GM12891 (cell line): ENCODE results near the gene ZXDA.

Experiments
- PAX5 ChIP-seq: IDR thresholded peaks from 2 replicates; pipeline ENCODE4 v1.6.1; 2011; ENCODE audit warnings: low read length, moderate library complexity, mild to moderate bottlenecking; ENCODE audit not compliant: insufficient read depth, severe bottlenecking
- POLR2A ChIP-seq: IDR thresholded peaks from 2 replicates; pipeline ENCODE4 v1.6.1; 2011; ENCODE audit warnings: low read depth, low read length, control low read depth
- POLR2AphosphoS5 ChIP-seq: IDR thresholded peaks from 2 replicates; pipeline ENCODE4 v1.6.1; 2011; ENCODE audit warnings: low read depth, low read length, control low read depth
- POU2F2 ChIP-seq: IDR thresholded peaks from 2 replicates; pipeline ENCODE4 v1.6.1; 2011; ENCODE audit warnings: low read depth, mild to moderate bottlenecking, control low read depth, low read length, moderate library complexity
- SPI1 ChIP-seq: IDR thresholded peaks from 2 replicates; pipeline ENCODE4 v1.6.1; 2011; ENCODE audit warnings: low read depth, low read length, control low read depth
- TAF1 ChIP-seq: IDR thresholded peaks from 2 replicates; pipeline ENCODE4 v1.6.1; 2011; ENCODE audit warnings: low read depth, low read length, control low read depth

GRCh38 chrX:57905141-57905540 is 5.1 kb downstream of the ZXDA start:
- TF ChIP-seq POLR2A: no peak
- no peak for TF ChIP-seq TAF1
- no peak for TF ChIP-seq POLR2AphosphoS5
- no peak for TF ChIP-seq POU2F2
- no peak for TF ChIP-seq SPI1
- TF ChIP-seq PAX5: no peak
